ENCODE results near the gene RHEX.

Gene RHEX

GRCh38 chr1:206116191-206116872, 63.4 kb downstream of the RHEX start:
- DNase-seq (ENCODE audit: low read depth), result no peak

DNA sequence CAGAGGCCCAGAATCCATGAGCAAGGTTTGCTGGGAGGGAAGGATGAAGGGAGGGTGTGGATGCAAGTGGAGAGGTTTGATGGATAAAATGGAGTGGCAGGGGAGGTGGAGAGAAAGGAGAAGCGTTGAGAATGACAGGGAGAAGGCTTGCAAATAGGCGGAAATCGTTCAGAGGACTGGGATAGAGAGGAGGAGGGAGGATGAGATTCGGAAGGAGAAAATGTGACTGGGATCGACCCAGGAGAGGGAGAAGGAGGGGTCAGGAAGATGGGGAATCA, 63.8 kb downstream of the RHEX start:
- DNase-seq (ENCODE audit: low read depth), result no peak

DNA sequence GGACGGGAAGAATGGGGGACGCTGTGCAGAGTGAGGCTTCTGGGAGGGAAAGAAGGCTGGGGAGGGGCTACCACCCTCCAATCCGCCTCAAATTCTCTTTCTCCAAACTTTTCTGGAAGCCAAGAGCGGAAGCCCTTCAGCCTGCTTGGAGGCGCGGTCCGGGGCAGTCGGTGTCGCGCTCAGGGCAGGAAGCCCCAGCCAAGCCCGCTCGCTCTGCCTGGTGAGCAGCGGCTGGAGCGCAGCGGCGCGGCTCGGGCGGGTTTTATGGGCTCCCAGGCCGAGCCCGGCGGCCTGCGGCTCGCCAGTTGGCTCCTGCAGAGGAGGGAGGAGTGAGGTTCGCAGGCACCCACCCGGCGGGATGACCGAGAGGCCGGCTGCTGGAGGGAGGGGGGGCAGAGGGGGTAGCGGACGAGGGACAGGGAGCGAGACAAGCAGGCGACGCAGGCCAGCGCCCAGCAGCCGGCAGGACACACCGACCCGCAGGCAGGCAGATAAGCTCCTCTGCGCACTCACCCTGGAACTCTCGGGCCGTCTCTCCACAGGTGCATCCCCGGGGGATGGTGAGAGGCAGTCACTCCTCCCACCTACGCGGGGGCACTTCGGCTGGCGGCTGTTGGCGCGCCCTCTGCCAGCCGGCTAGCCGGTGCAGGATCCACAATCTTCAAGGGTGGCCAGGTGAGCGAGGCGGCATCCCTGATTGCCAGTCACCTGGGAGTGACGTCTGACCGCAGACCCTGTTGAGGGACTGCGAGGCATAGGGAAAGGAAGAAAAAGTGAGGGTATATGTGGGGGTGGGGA, 64.4 kb downstream of the RHEX start, which contains the start of gene AVPR1B:
TSS of gene AVPR1B (minus strand) at position 238 of the 798 bp plus-strand sequence. CDS start 498 bp downstream, outside the sequence.
- no peak for DNase-seq (ENCODE audit: low read depth)

- no peak for DNase-seq (ENCODE audit: low read depth)
Observed at GRCh38 chr1:206120406-206120805, 67.4 kb downstream of the RHEX start.

GRCh38 chr1:206121269-206121668, 68.3 kb downstream of the RHEX start:
- DNase-seq (ENCODE audit: low read depth), result no peak

DNA sequence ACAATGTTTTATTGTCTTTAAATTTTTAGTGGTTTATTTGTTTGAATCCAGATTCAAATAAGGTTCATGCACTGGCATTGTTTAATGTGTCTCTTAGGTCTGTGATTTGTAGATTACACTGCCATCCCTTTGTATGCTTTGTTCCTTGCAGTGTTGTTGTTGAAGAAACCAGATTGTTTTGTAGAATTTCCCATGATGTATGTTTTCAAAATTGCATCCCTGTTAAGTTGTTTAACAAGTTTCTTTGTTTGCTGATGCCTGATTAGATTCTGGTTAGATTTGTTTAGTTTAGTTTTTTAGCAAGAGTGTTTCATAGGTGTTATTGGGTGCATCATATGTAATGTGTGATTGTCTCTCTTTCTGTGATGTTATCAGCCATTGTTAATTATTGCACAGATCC, 69.7 kb downstream of the RHEX start:
- no peak for DNase-seq (ENCODE audit: low read depth)

- no peak for DNase-seq (ENCODE audit: low read depth)
Observed at GRCh38 chr1:206125346-206125745, 72.4 kb downstream of the RHEX start.

DNA sequence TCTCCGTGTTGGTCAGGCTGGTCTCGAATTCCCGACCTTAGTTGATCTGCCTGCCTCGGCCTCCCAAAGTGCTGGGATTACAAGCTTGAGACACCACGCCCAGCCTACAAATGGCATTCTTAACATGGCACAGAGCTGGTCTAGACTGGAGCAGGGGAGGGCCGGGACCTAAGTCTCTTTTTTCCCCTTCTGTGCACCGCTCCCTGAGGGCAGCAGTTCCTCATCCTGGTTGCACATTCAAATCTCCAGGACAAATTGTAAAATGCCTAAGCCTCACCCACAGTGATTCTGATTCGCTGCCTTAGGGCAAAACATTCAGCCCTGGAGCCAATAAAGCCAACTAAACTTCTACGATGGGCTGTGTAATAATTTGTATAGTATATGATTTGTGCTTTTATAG, 74.4 kb downstream of the RHEX start:
- no peak for DNase-seq (ENCODE audit: low read depth)

GRCh38 chr1:206128196-206128595, 75.2 kb downstream of the RHEX start:
- no peak for DNase-seq (ENCODE audit: low read depth)

GRCh38 chr1:206131037-206131436, 78.1 kb downstream of the RHEX start:
- no peak for DNase-seq (ENCODE audit: low read depth)

- DNase-seq (ENCODE audit: low read depth), result no peak
Observed at GRCh38 chr1:206133751-206134415, 80.9 kb downstream of the RHEX start.

- no peak for DNase-seq (ENCODE audit: low read depth)
Observed at GRCh38 chr1:206135248-206135647, 82.3 kb downstream of the RHEX start.

DNA sequence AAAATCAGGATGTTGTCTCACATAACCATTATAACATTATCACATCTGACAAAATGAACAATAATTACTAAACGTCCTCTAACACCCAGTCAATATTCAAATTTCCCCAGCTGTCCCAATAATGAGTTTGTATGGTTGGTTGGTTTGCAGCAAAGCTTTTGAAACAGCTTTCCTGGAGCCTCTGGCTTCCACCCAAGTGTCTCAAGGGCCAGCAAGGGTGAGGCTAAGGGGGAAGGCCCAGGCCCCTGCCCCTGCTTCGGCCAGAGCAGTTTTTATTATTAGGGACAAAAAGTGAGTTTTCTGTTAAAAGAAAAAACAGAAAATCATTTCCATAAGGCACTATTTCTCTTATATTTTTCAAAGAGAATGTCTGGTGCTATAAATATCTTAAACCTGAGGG, 83.3 kb downstream of the RHEX start:
- DNase-seq (ENCODE audit: low read depth), result no peak

GRCh38 chr1:206142011-206142410, 89.0 kb downstream of the RHEX start:
- no peak for DNase-seq (ENCODE audit: low read depth)

- no peak for DNase-seq (ENCODE audit: low read depth)
Observed at GRCh38 chr1:206142770-206143169, 89.8 kb downstream of the RHEX start.

GRCh38 chr1:206143537-206144172, 90.7 kb downstream of the RHEX start:
- no peak for DNase-seq (ENCODE audit: low read depth)

GRCh38 chr1:206144605-206145004, 91.6 kb downstream of the RHEX start:
- no peak for DNase-seq (ENCODE audit: low read depth)

GRCh38 chr1:206145771-206146290, 92.9 kb downstream of the RHEX start:
- no peak for DNase-seq (ENCODE audit: low read depth)

Measured in GM04503 (cell line).